ENCODE results near the gene IL24. TPM values are rescaled to one million over a fixed set of nuclear protein-coding genes. Genes with fewer than 3 reads are reported as not detected.

The IL24 gene
- total RNA-seq, 1 experiment from 2014 or later = not detected

- no peaks in the 10 kb centered on the region for H3K36me3 ChIP-seq (ENCODE audit: control insufficient read depth in 1 of 2, insufficient read depth in 2 of 2, low read length in 2 of 2)
- H3K27ac ChIP-seq (ENCODE audit: low read depth, low read length) = no peak overlapping the region
- CTCF ChIA-PET = interaction anchor here (1.1 to 1.6 kb wide), 2 partner anchors 9 to 10 kb away, joined by 3 to 5 read pairs; no protein-coding TSS in a partner anchor
- no peak overlapping the region for H3K9ac ChIP-seq (ENCODE audit: low read length)
- H3K4me3 ChIP-seq (replicated peaks in 1 of 2; ENCODE audit: low read depth in 1 of 2, low read length in 2 of 2) = no peak overlapping the region
- POLR2A ChIA-PET = no interaction called here
- BruUV-seq (replicated peaks) = no TSS peak
- H3K27me3 ChIP-seq (ENCODE audit: insufficient read depth, low read length) = no peaks in the 10 kb centered on the region; the same call in 1 of the 2 replicates
- no peak for DNase-seq (ENCODE audit: low read depth, low spot score)
- RAD21 ChIA-PET (ENCODE audit: low non-redundant PET in 1 of 2, low total read pairs in 2 of 2, uncharacterized antibody in 2 of 2, unreplicated experiment in 2 of 2) = no interaction called here
- H2AFZ ChIP-seq (ENCODE audit: low read depth, low read length, poor library complexity, severe bottlenecking) = no peak overlapping the region
- no peaks in the 10 kb centered on the region for H3K9me2 ChIP-seq (ENCODE audit: insufficient read depth)
- no peak for ATAC-seq
- H3K4me1 ChIP-seq (ENCODE audit: control insufficient read depth in 1 of 2, insufficient read depth in 2 of 2, low read length in 2 of 2) = no peaks in the 10 kb centered on the region
- intact Hi-C loops (cut with micrococcal nuclease) = no loop called here
- TF ChIP-seq REST (IDR thresholded peaks at IDR 0.05; ENCODE audit: low read depth) = no peak
- TF ChIP-seq CBX3 (IDR thresholded peaks at IDR 0.05; ENCODE audit: low read depth) = no peak
- TF ChIP-seq EZH2phosphoT487 (IDR thresholded peaks at IDR 0.05; ENCODE audit: borderline replicate concordance) = no peak
- TF ChIP-seq ELF1 (IDR thresholded peaks at IDR 0.05; ENCODE audit: borderline replicate concordance, low read depth) = no peak
- no peak for TF ChIP-seq POLR2A (IDR thresholded peaks at IDR 0.05; ENCODE audit: borderline replicate concordance, extremely low read depth, insufficient read depth, insufficient read length)
- no peak for TF ChIP-seq SP1 (IDR thresholded peaks at IDR 0.05; ENCODE audit: low read depth)
- no peak for TF ChIP-seq YY1 (IDR thresholded peaks at IDR 0.05; ENCODE audit: extremely low read depth, insufficient replicate concordance, low read depth, low read length)
- no peak for TF ChIP-seq CTCF (IDR thresholded peaks at IDR 0.05 in 2 of 3, conservative IDR thresholded peaks at IDR 0.05 in 1 of 3; ENCODE audit: borderline replicate concordance in 1 of 3, insufficient read depth in 1 of 3, low read depth in 2 of 3, low read length in 2 of 3)
- TF ChIP-seq SIN3A (IDR thresholded peaks at IDR 0.05; ENCODE audit: low read depth) = no peak
- no peak for TF ChIP-seq EZH2 (IDR thresholded peaks at IDR 0.05)
- TF ChIP-seq ZBTB33 (IDR thresholded peaks at IDR 0.05; ENCODE audit: extremely low read depth, insufficient replicate concordance, low read length) = no peak
- TF ChIP-seq, protein P1, sequence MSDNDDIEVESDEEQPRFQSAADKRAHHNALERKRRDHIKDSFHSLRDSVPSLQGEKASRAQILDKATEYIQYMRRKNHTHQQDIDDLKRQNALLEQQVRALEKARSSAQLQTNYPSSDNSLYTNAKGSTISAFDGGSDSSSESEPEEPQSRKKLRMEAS (IDR thresholded peaks at IDR 0.05) = no peak
- TF ChIP-seq RAD21 (IDR thresholded peaks at IDR 0.05; ENCODE audit: low read depth) = no peak
- no peak for TF ChIP-seq CEBPB (IDR thresholded peaks at IDR 0.05; ENCODE audit: low read depth)
- TF ChIP-seq EGR1 (IDR thresholded peaks at IDR 0.05; ENCODE audit: low read depth) = no peak
- no peak for TF ChIP-seq TCF7L2 (IDR thresholded peaks at IDR 0.05; ENCODE audit: borderline replicate concordance, extremely low read depth, insufficient read depth, insufficient read length)
- no peaks in the 10 kb centered on the region for H3K79me2 ChIP-seq (ENCODE audit: insufficient read depth, low read length)
- H3K4me2 ChIP-seq (ENCODE audit: low read length) = no peak overlapping the region
- no peaks in the 10 kb centered on the region for H4K20me1 ChIP-seq (ENCODE audit: insufficient read depth)
- no peaks in the 10 kb centered on the region for H3K9me3 ChIP-seq (ENCODE audit: control insufficient read depth in 1 of 2, insufficient read depth in 1 of 2, low read depth in 1 of 2, low read length in 2 of 2)
These were observed 20.8 kb downstream of the IL24 start for GRCh38 chr1:206918076-206918475.
